Keratinocyte (primary cell): ENCODE results near the gene PTPN2.

Experiments
- CTCF ChIP-seq, 3 experiments: IDR thresholded peaks in 1 of 3; conservative IDR thresholded peaks in 1 of 3; optimal IDR thresholded peaks in 1 of 3; 2 replicates in 2 of 3; 3 replicates in 1 of 3; pipeline versions ENCODE3 to v1.5.1; 2011; ENCODE audit warnings: low read length in 3 of 3, mild to moderate bottlenecking in 3 of 3, moderate library complexity in 2 of 3, control low read depth in 1 of 3, inconsistent platforms in 1 of 3; ENCODE audit not compliant: insufficient read depth in 2 of 3; ENCODE audit errors: extremely low read depth in 1 of 3
- EZH2 ChIP-seq: IDR thresholded peaks from one replicate; pipeline ENCODE4 v1.6.1; 2012; ENCODE audit warnings: inconsistent platforms, mild to moderate bottlenecking, low read length, moderate library complexity

GRCh38 chr18:12836551-12836950, 47.5 kb downstream of the PTPN2 start:
- TF ChIP-seq CTCF (optimal IDR thresholded peaks at IDR 0.05 in 1 of 3, IDR thresholded peaks at IDR 0.05 in 1 of 3, conservative IDR thresholded peaks at IDR 0.05 in 1 of 3; ENCODE audit: extremely low read depth in 1 of 3, insufficient read depth in 2 of 3, low read length in 3 of 3) (no peak), EZH2 (no peak)
